Thymus (tissue), 11 donors: ENCODE measurements around the gene ARFGAP3. TPM values are rescaled to one million over a fixed set of nuclear protein-coding genes. Genes with fewer than 3 reads are reported as not detected.

ENCODE experiments used
- DNase-seq, 9 donors: peaks; one replicate each; pipeline ENCODE4 v3.0.0-alpha.2; 2013; ENCODE audit warnings: low spot score in 9 of 9, low read depth in 6 of 9, missing footprints in 1 of 9
- H3K27ac ChIP-seq, 2 donors: one replicate each; pipeline ENCODE4 v1.5.1; 2013; ENCODE audit warnings: control low read depth in 1 of 2, low read depth in 1 of 2, low read length in 1 of 2, mild to moderate bottlenecking in 1 of 2, moderate library complexity in 1 of 2
- H3K27me3 ChIP-seq, 2 donors: one replicate each; pipeline ENCODE4 v1.5.1; 2013; ENCODE audit warnings: low read length in 1 of 2; ENCODE audit not compliant: control insufficient read depth in 2 of 2, insufficient read depth in 1 of 2
- H3K36me3 ChIP-seq, 2 donors: one replicate each; pipeline ENCODE4 v1.5.1; 2013; ENCODE audit warnings: low read length in 1 of 2, mild to moderate bottlenecking in 1 of 2, moderate library complexity in 1 of 2; ENCODE audit not compliant: control insufficient read depth in 2 of 2, insufficient read depth in 2 of 2
- H3K4me1 ChIP-seq, 2 donors: one replicate each; pipeline ENCODE4 v1.5.1; 2013; ENCODE audit warnings: low read length in 2 of 2; ENCODE audit not compliant: control insufficient read depth in 2 of 2, insufficient read depth in 2 of 2
- H3K4me3 ChIP-seq, 2 donors: one replicate each; pipeline ENCODE4 v1.5.1; 2013; ENCODE audit warnings: low read length in 2 of 2, control low read depth in 1 of 2, mild to moderate bottlenecking in 1 of 2
- H3K9me3 ChIP-seq, 2 donors: one replicate each; pipeline ENCODE4 v1.5.1; 2013; ENCODE audit warnings: low read length in 1 of 2, mild to moderate bottlenecking in 1 of 2; ENCODE audit not compliant: control insufficient read depth in 2 of 2, insufficient read depth in 1 of 2
- WGBS: extraction: QIAGEN DNeasy Blood & Tissue Kit; methylation state at CpG from one replicate; pipeline ENCODE4 v1.1.7; 2013; 5-methylcytosine and 5-hydroxymethylcytosine counted together
- polyA plus RNA-seq: library from polyadenylated mRNA; stranded (reverse); fragments of 200-250 nt; gene quantifications from one replicate; pipeline ENCODE4 v1.2.3, GENCODE V29; 2013
- total RNA-seq: library from RNA; stranded (reverse); fragments of 120-200 nt; gene quantifications from one replicate; pipeline ENCODE4 v1.2.4, GENCODE V29; 2013
- donor health status: healthy.

Gene ARFGAP3
- total and polyA plus RNA-seq, 2 donors, result 29.9 to 40.0 TPM

- Histone ChIP-seq H3K4me3 (no peak overlapping the region), H3K9me3 (no peaks in the 10 kb centered on the region), H3K27ac (no peak overlapping the region), H3K4me1 (no peaks in the 10 kb centered on the region), H3K27me3 (no peaks in the 10 kb centered on the region), H3K36me3 (no peaks in the 10 kb centered on the region)
- no peak for DNase-seq
- WGBS, result 95% methylated on average over 14 of the region's 14 CpGs
Measured at GRCh38 chr22:42747701-42748513, 109.2 kb downstream of the ARFGAP3 start.

Other genes with a start within 250 kb of the ARFGAP3 start
- 40.4 TPM for gene POLDIP3, start 242.4 kb downstream of the ARFGAP3 start, total RNA-seq
- gene POLDIP3, start 242.4 kb downstream of the ARFGAP3 start, polyA plus RNA-seq, result 29.8 TPM
- gene ATP5MGL, start 216.7 kb downstream of the ARFGAP3 start, total RNA-seq, result 0.09 TPM
- gene ATP5MGL, start 216.7 kb downstream of the ARFGAP3 start, polyA plus RNA-seq, result 0.07 TPM
- gene CYB5R3, start 207.9 kb downstream of the ARFGAP3 start, total RNA-seq, result 24.6 TPM
- gene CYB5R3, start 207.9 kb downstream of the ARFGAP3 start, polyA plus RNA-seq, result 70.7 TPM
- 1.3 TPM for gene A4GALT, start 136.4 kb downstream of the ARFGAP3 start, total RNA-seq
- 20.9 TPM for gene A4GALT, start 136.4 kb downstream of the ARFGAP3 start, polyA plus RNA-seq
- gene PACSIN2, start 157.9 kb upstream of the ARFGAP3 start, total RNA-seq, result 27.0 TPM
- gene PACSIN2, start 157.9 kb upstream of the ARFGAP3 start, polyA plus RNA-seq, result 36.0 TPM
- gene TTLL1, start 232.1 kb upstream of the ARFGAP3 start, total RNA-seq, result 10.2 TPM
- gene TTLL1, start 232.1 kb upstream of the ARFGAP3 start, polyA plus RNA-seq, result 8.4 TPM